GM12892 (cell line): Measurements from ENCODE around the gene DDX27.

Source experiments
- POLR2A ChIP-seq: IDR thresholded peaks from 2 replicates; pipeline ENCODE4 v1.6.1; 2011; ENCODE audit warnings: low read depth, low read length, control low read depth
- POLR2AphosphoS5 ChIP-seq: IDR thresholded peaks from 2 replicates; pipeline ENCODE4 v1.6.1; 2011; ENCODE audit warnings: low read depth, low read length, control low read depth
- TAF1 ChIP-seq: IDR thresholded peaks from 2 replicates; pipeline ENCODE4 v1.6.1; 2011; ENCODE audit warnings: low read depth, mild to moderate bottlenecking, control low read depth, low read length, borderline replicate concordance

- no peak for TF ChIP-seq POLR2A
- no peak for TF ChIP-seq POLR2AphosphoS5
- no peak for TF ChIP-seq TAF1
Observed at GRCh38 chr20:49207076-49207475, 12.1 kb upstream of the DDX27 start.
